IPS-20b (cell line): ENCODE results near the gene GH2.
"Not testable (repeated sequence)": the region's sequence is repeated elsewhere in the genome, so short reads cannot be mapped to it uniquely, and the experiment has no call there.

Source experiments
- H3K27ac ChIP-seq: one replicate; pipeline ENCODE4 v1.5.1; 2013; ENCODE audit warnings: low read length
- H3K27me3 ChIP-seq: 2 replicates; pipeline ENCODE4 v1.6.1; 2013; ENCODE audit warnings: mild to moderate bottlenecking, low read length, inconsistent platforms; ENCODE audit not compliant: insufficient read depth
- H3K36me3 ChIP-seq: 2 replicates; pipeline ENCODE4 v1.6.1; 2013; ENCODE audit warnings: low read depth, mild to moderate bottlenecking, inconsistent platforms, low read length, moderate library complexity; ENCODE audit not compliant: insufficient read depth
- H3K4me1 ChIP-seq: 2 replicates; pipeline ENCODE4 v1.6.1; 2013; ENCODE audit warnings: mild to moderate bottlenecking, control low read depth, inconsistent platforms, low read length, moderate library complexity; ENCODE audit not compliant: insufficient read depth
- H3K4me3 ChIP-seq: 2 replicates; pipeline ENCODE4 v1.5.1; 2013; ENCODE audit warnings: mild to moderate bottlenecking, low read length, inconsistent platforms
- H3K9ac ChIP-seq: 2 replicates; pipeline ENCODE4 v1.6.1; 2013; ENCODE audit warnings: low read depth, mild to moderate bottlenecking, inconsistent platforms, low read length, moderate library complexity
- H3K9me3 ChIP-seq: 2 replicates; pipeline ENCODE4 v1.6.1; 2013; ENCODE audit warnings: mild to moderate bottlenecking, low read depth, low read length, inconsistent platforms; ENCODE audit not compliant: insufficient read depth

Gene GH2

DNA sequence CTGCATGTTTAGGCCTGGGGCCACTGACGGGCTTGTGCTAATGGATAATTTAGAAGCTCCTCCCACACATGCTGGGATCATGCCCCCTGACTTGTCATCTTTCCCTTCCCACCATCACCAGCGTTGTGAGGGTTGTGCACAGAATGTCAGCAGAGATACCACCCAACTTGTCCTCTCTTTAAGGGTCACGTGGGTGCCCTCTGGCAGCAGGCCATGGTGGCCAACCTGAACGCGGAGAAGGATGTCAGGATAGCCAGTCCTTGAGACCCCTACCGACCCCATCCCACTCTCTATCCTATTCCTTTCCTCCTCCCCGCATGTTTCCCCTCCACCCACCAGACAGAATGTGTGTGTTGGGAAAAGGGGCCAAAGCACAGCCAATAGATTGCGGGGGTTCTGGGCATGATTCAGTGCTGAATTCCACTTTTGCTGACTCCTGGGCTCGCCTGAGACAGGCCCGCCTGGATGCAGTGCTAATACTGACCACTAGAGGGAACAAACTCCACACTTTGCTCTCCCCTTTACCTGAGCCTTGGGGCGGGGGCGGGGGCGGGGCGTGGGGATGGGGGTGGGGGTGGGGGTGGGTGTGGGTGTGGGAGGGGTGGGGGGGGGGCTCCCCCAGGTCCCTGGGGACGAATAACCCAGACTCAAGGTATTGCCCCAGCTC lies at the start of gene GH2:
Gene GH2, minus strand, starts transcription at position 10 of the 667 bp plus-strand sequence. CDS start 143 bp downstream, outside the sequence.
- Histone ChIP-seq H3K27ac (no peak within 1 kb of the TSS), H3K4me1 (peaks cover 6% of the 10 kb centered on the region; the same call in 1 of the 2 replicates), H3K9ac (no peak within 1 kb of the TSS), H3K27me3 (no peaks in the 10 kb centered on the region), H3K36me3 (no peaks in the 10 kb centered on the region), H3K4me3 (0 out of 2 replicates have a peak within 1 kb of the TSS, but pooled peaks have one; percentile 41), H3K9me3 (no peaks in the 10 kb centered on the region)

DNA sequence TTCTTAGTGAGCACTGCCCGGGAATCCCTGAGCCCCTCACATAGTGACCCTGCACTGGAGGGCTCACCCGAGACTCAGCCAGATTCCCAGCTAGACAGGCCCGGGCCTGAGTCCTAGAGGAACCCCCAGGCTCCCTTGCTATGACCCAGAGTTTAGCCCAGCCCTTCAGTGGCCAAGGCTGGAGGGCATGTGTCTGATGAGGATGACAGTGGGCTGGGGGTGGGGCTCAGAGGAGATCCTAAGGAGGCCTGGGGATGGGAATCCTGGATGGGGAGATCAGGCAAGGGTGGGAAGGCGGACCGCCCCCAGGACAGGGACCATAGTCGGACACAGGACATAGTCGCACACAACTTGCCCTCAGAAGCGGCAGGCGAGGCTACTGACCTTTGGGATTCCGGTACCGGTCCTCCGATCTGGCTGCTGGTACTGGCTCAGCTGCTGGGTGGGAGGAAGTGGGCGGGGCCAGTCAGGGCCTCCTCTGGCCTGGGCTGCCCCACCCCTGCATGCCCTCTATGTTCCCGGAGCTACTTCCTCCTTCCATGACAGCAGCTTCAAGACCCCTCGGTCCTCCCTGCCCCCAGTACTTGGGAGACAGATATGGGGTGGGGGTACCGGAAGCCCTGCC lies 49.3 kb upstream of the GH2 start:
- H3K4me3 ChIP-seq = no peak overlapping the region
- H3K4me1 ChIP-seq = no peaks in the 10 kb centered on the region; the same call in 1 of the 2 replicates
- no peaks in the 10 kb centered on the region for H3K27me3 ChIP-seq
- no peak overlapping the region for H3K27ac ChIP-seq
- no peak overlapping the region for H3K9ac ChIP-seq
- no peaks in the 10 kb centered on the region for H3K36me3 ChIP-seq
- no peaks in the 10 kb centered on the region for H3K9me3 ChIP-seq

GRCh38 chr17:63929860-63930766 lies 48.4 kb upstream of the GH2 start:
- Histone ChIP-seq H3K9me3 (no peaks in the 10 kb centered on the region), H3K36me3 (no peaks in the 10 kb centered on the region), H3K9ac (no peak overlapping the region), H3K27ac (no peak overlapping the region), H3K27me3 (no peaks in the 10 kb centered on the region), H3K4me1 (no peaks in the 10 kb centered on the region; the same call in 1 of the 2 replicates), H3K4me3 (no peak overlapping the region)

GRCh38 chr17:63928966-63929695 lies 47.4 kb upstream of the GH2 start:
- Histone ChIP-seq H3K36me3 (no peaks in the 10 kb centered on the region), H3K9ac (no peak overlapping the region), H3K27ac (no peak overlapping the region), H3K27me3 (no peaks in the 10 kb centered on the region), H3K9me3 (no peaks in the 10 kb centered on the region), H3K4me3 (no peak overlapping the region), H3K4me1 (no peaks in the 10 kb centered on the region; the same call in 1 of the 2 replicates)

DNA sequence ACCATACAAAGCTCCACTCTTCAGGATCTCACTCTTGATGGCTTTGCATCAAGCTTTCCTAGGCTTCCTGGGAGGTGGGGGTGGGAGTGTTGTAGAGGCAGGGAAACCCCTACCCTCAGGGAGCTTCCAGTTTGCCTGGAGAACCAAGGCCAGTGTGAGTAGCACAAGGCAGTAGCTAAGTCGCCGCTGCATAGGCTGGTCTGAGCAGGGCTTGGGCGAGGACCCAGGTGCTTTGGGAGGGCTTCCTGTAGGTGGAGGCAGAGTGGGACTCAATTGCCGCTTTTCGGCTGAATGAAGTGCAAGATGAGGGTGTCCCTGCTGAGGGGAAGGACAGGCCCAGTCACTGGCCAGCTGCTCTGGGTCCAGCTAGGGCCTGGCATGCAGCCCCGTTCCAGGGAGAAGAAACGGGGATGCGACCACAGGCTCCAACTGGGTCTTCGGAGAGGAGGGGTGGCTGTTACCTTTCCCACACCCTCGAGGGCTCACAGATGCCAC lies 46.5 kb upstream of the GH2 start:
- Histone ChIP-seq H3K27ac (no peak overlapping the region), H3K4me3 (no peak overlapping the region), H3K9ac (no peak overlapping the region), H3K4me1 (no peaks in the 10 kb centered on the region; the same call in 1 of the 2 replicates), H3K36me3 (no peaks in the 10 kb centered on the region), H3K9me3 (no peaks in the 10 kb centered on the region), H3K27me3 (no peaks in the 10 kb centered on the region)

- H3K9ac ChIP-seq = no peak overlapping the region
- H3K4me1 ChIP-seq = no peaks in the 10 kb centered on the region; the same call in 1 of the 2 replicates
- no peaks in the 10 kb centered on the region for H3K36me3 ChIP-seq
- H3K4me3 ChIP-seq = no peak overlapping the region
- no peaks in the 10 kb centered on the region for H3K27me3 ChIP-seq
- H3K9me3 ChIP-seq = no peaks in the 10 kb centered on the region
- H3K27ac ChIP-seq = no peak overlapping the region
Observed at GRCh38 chr17:63927464-63928171, 45.9 kb upstream of the GH2 start.

DNA sequence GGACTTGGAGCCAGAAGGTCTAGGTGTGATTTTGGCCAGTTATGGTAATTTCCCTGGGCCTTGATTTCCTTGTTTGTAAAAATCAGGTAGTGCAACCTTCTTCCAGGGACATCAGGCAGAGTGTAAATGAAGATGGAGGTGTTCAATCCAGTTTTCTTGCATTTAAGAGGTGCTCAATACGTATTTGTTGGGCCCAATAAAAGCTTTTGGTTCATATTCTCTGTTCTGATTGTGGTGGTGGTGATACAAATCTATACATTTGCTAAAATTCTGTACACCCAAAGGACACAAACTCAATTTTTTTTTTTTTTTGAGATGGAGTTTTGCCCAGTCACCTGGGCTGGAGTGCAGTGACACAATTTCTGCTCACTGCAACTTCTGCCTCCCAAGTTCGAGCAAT lies 44.4 kb upstream of the GH2 start:
- H3K27me3 ChIP-seq = no peaks in the 10 kb centered on the region
- H3K9me3 ChIP-seq = no peaks in the 10 kb centered on the region
- no peak overlapping the region for H3K27ac ChIP-seq
- no peaks in the 10 kb centered on the region for H3K36me3 ChIP-seq
- no peak overlapping the region for H3K4me3 ChIP-seq
- H3K4me1 ChIP-seq = no peaks in the 10 kb centered on the region; the same call in 1 of the 2 replicates
- H3K9ac ChIP-seq = no peak overlapping the region

GRCh38 chr17:63925615-63926014 lies 43.9 kb upstream of the GH2 start:
- H3K4me1 ChIP-seq = no peaks in the 10 kb centered on the region
- no peak overlapping the region for H3K27ac ChIP-seq
- H3K36me3 ChIP-seq = no peaks in the 10 kb centered on the region
- H3K9me3 ChIP-seq = no peaks in the 10 kb centered on the region
- H3K27me3 ChIP-seq = no peaks in the 10 kb centered on the region
- H3K9ac ChIP-seq = no peak overlapping the region
- no peak overlapping the region for H3K4me3 ChIP-seq

DNA sequence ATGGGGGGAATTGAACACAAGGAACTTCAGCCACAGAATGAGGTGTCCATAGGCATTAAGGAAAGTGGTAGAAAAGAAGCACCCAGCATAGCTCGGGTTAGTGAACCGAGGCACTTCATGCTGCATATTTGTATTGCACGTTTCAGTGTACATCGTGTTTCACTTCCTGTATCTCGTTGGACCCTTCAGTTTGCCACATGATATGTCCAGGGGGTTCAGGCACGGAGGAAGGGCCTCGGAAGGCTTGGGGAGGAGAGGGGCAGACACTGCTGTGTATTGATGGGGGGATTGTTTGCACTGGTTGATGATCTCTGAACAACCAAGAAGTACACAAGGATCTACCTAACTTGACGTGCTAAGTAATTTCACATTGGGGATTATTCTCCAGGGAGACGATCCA lies 40.7 kb upstream of the GH2 start:
- H3K9me3 ChIP-seq, H3K9ac ChIP-seq, H3K36me3 ChIP-seq, H3K4me3 ChIP-seq, H3K4me1 ChIP-seq, H3K27ac ChIP-seq, H3K27me3 ChIP-seq: not testable (repeated sequence)

DNA sequence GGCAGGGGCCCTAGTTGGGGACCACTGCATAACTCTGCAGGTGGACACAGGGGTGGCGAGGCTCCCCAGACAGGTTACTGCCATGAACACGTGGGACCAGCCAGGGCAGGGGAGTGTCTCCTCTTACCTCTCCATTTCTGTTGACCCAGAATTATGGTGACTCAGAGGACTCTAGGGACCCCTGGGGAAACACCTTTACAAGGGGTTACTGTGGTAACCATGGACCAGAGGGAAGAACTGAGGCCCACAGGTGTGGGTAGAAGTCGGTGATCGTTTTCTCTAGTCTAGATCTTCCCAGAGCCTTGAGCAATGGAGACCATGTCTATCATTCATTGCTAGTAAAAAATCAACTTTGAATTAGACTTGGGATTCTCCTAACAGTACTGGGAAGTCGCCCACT lies 39.0 kb upstream of the GH2 start:
- H3K27me3 ChIP-seq, H3K27ac ChIP-seq, H3K4me1 ChIP-seq, H3K9me3 ChIP-seq, H3K4me3 ChIP-seq, H3K9ac ChIP-seq, H3K36me3 ChIP-seq: not testable (repeated sequence)

DNA sequence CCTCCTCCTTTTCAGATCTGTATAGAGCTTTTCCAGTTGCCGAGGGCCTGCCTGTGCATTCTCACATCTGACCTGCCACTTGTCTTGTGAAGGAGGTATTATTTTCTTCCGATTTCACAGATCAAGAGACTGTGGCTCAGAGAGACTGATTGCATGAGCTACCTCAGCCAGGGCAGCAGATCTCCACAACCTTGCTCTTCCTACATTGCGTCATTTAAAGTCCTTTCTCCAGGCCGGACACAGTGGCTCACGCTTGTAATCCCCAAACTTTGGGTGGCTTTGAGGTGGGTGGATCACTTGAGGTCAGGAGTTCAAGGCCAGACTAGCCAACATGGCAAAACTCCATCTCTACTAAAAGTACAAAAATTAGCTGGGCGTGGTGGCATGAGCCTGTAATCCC lies 38.3 kb upstream of the GH2 start:
- H3K4me1 ChIP-seq, H3K4me3 ChIP-seq, H3K9ac ChIP-seq, H3K27me3 ChIP-seq, H3K9me3 ChIP-seq, H3K27ac ChIP-seq, H3K36me3 ChIP-seq: not testable (repeated sequence)
